Heart left ventricle (tissue), 16 donors: ENCODE measurements around the gene ANKZF1. TPM values are rescaled to one million over a fixed set of nuclear protein-coding genes. Genes with fewer than 3 reads are reported as not detected.

ENCODE experiments used
- ATAC-seq, 4 donors: fragments of 200-7000 bp; cut with Tn5 transposase; one replicate each; pipeline ENCODE4 v1.9.1; 2020 to 2022; ENCODE audit warnings: moderate library complexity in 4 of 4, mild to moderate bottlenecking in 3 of 4, moderate number of reproducible peaks in 1 of 4
- DNase-seq, 5 donors: peaks; one replicate each; pipeline ENCODE4 v3.0.0-alpha.2; 2020
- H3K27ac ChIP-seq, 12 donors: fragments of 200-600 bp; sonication (generic) in 4 of 12; one replicate each; pipeline versions ENCODE4 v1.5.0 to v1.8.0; 2016 to 2022; ENCODE audit warnings: mild to moderate bottlenecking in 2 of 12
- H3K27me3 ChIP-seq, 9 donors: fragments of 200-600 bp; sonication (generic) in 2 of 9; one replicate each; pipeline versions ENCODE4 v1.5.1 to v1.8.0; 2016 to 2022; ENCODE audit warnings: mild to moderate bottlenecking in 3 of 9
- H3K36me3 ChIP-seq, 9 donors: fragments of 200-600 bp; sonication (generic) in 2 of 9; one replicate each; pipeline versions ENCODE4 v1.5.0 to v1.8.0; 2018 to 2022; ENCODE audit warnings: mild to moderate bottlenecking in 2 of 9
- H3K4me1 ChIP-seq, 12 donors: fragments of 200-600 bp; sonication (generic) in 4 of 12; one replicate each; pipeline versions ENCODE4 v1.5.0 to v1.8.0; 2016 to 2022; ENCODE audit warnings: mild to moderate bottlenecking in 3 of 12
- H3K4me3 ChIP-seq, 12 donors: fragments of 200-600 bp; sonication (generic) in 4 of 12; one replicate each; pipeline versions ENCODE4 v1.5.0 to v1.8.0; 2017 to 2022; ENCODE audit warnings: mild to moderate bottlenecking in 9 of 12, moderate library complexity in 4 of 12
- H3K9me3 ChIP-seq, 12 donors: fragments of 200-600 bp; sonication (generic) in 4 of 12; one replicate each; pipeline versions ENCODE4 v1.5.0 to v1.8.0; 2016 to 2022; ENCODE audit warnings: mild to moderate bottlenecking in 1 of 12
- POLR2A ChIP-seq, 2 donors: fragments of 450-650 bp; IDR thresholded peaks; one replicate each; pipeline ENCODE4 v1.6.1; 2017; ENCODE audit warnings: antibody characterized with exemption in 2 of 2, mild to moderate bottlenecking in 2 of 2, moderate library complexity in 2 of 2
- WGBS, 4 donors: extraction: QIAGEN DNeasy Blood & Tissue Kit in 2 of 4; methylation state at CpG; one replicate each; pipeline versions ENCODE4 v1.1.5 to v1.1.7; 2013 to 2018; 5-methylcytosine and 5-hydroxymethylcytosine counted together
- intact Hi-C, 10 donors: fragments of 100-400 bp; cut with DNase I; formaldehyde crosslinking; loops; one replicate each; pipeline versions ENCODE4 v1.11.1 to v1.14.2; 2022
- polyA plus RNA-seq, 2 donors: library from polyadenylated mRNA; stranded (reverse); fragments of 200-250 nt; gene quantifications; one replicate each; pipeline ENCODE4 v1.2.3, GENCODE V29; 2013
- total RNA-seq, 9 donors: library from RNA; depleted of rRNA in 2 of 9; stranded (reverse); fragments of >200 nt in 2 of 9; fragmentation: NEBNext Ultra II Directional in 3 of 9; extraction: Animal tissue kit (Norgen Biotek cat#: 25700) in 3 of 9; gene quantifications; one replicate each; pipeline versions ENCODE4 v1.1.0 to v1.2.4, GENCODE V29; 2016 to 2023
- TF ChIP-seq, protein P1 (sequence below), 12 donors: fragments of 200-600 bp; sonication (generic) in 4 of 12; IDR thresholded peaks; one replicate each; pipeline versions ENCODE4 v1.5.0 to v1.8.0; 2018 to 2022; ENCODE audit warnings: antibody characterized with exemption in 12 of 12, mild to moderate bottlenecking in 5 of 12
- donor health status: ischemic (EF 13 %, LVEDD 7.1; RV severe dilation, severe dysfunction).
- donor health status: healthy with polysubstance abuse.
- donor health status: DM: no; HTN: yes; CAD: no.
- donor health status: DM: no; HTN: no; CAD: no.
- donor health status: ischemic (EF 25% LVEDD 6.9; RV normal size, moderate dysfunction).
- donor health status: ischemic (EF 25% LVEDD 5.7; RV mildly dilated, moderate dysfunction).
- donor health status: healthy.
- donor health status: DM: yes; HTN: yes; CAD: no.
- donor health status: ischemic (EF 35%, LVEDD 5.7; RV mildly dilated, moderate dysfunction).
- donor health status: nonischemic (EF 11% LVEDD 7.7; RV severe dilation, severe dysfunction).
- donor health status: DM: yes; HTN: yes; CAD: no.
- donor health status: PGD.
- donor health status: ischemic (EF 29% LVEDD 5.4; RV normal size, mild dysfunction).
- donor health status: nonischemic (EF 23%, LVEDD 6.1; RV moderate dilation, normal function).

ANKZF1 gene
- total and polyA plus RNA-seq, 11 donors = 14.0 to 36.8 (median 26.3) TPM

- Histone ChIP-seq H3K27ac (no peak overlapping the region), H3K9me3 (no peaks in the 10 kb centered on the region), H3K36me3 (no peaks in the 10 kb centered on the region), H3K4me1 (peaks cover 0 to 12% (median 0%) of the 10 kb centered on the region in 12 donors), H3K27me3 (no peaks in the 10 kb centered on the region), H3K4me3 (no peak overlapping the region)
- 64 to 81% (median 77%) methylated on average over 5 of the region's 5 CpGs for WGBS, 4 donors
- TF ChIP-seq POLR2A (IDR thresholded peaks at IDR 0.05) = no peak
- TF ChIP-seq, protein P1, sequence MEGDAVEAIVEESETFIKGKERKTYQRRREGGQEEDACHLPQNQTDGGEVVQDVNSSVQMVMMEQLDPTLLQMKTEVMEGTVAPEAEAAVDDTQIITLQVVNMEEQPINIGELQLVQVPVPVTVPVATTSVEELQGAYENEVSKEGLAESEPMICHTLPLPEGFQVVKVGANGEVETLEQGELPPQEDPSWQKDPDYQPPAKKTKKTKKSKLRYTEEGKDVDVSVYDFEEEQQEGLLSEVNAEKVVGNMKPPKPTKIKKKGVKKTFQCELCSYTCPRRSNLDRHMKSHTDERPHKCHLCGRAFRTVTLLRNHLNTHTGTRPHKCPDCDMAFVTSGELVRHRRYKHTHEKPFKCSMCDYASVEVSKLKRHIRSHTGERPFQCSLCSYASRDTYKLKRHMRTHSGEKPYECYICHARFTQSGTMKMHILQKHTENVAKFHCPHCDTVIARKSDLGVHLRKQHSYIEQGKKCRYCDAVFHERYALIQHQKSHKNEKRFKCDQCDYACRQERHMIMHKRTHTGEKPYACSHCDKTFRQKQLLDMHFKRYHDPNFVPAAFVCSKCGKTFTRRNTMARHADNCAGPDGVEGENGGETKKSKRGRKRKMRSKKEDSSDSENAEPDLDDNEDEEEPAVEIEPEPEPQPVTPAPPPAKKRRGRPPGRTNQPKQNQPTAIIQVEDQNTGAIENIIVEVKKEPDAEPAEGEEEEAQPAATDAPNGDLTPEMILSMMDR (IDR thresholded peaks at IDR 0.05) = no peak
- DNase-seq = peak in 1 of 5 donors; percentile 8
- intact Hi-C loops = no loop called here
- ATAC-seq = no peak
These were observed 36.6 kb downstream of the ANKZF1 start for GRCh38 chr2:219266232-219266631.

- peaks cover 0 to 12% (median 0%) of the 10 kb centered on the region in 12 donors for H3K4me1 ChIP-seq
- peak in 1 of 5 donors; percentile 1 for DNase-seq
- no peak overlapping the region for H3K4me3 ChIP-seq
- ATAC-seq = no peak
- H3K27me3 ChIP-seq = no peaks in the 10 kb centered on the region
- TF ChIP-seq POLR2A (IDR thresholded peaks at IDR 0.05) = no peak
- TF ChIP-seq, protein P1 (IDR thresholded peaks at IDR 0.05) = no peak
- 94 to 100% (median 100%) methylated on average over 1 of the region's 1 CpG for WGBS, 4 donors
- H3K27ac ChIP-seq = no peak overlapping the region
- intact Hi-C loops = no loop called here
- no peaks in the 10 kb centered on the region for H3K9me3 ChIP-seq
- H3K36me3 ChIP-seq = no peaks in the 10 kb centered on the region
These were observed 37.3 kb downstream of the ANKZF1 start for GRCh38 chr2:219266886-219267285.

- H3K4me1 ChIP-seq = peaks cover 0 to 12% (median 0%) of the 10 kb centered on the region in 12 donors
- TF ChIP-seq, protein P1 (IDR thresholded peaks at IDR 0.05) = no peak
- no peak for TF ChIP-seq POLR2A (IDR thresholded peaks at IDR 0.05)
- intact Hi-C loops = no loop called here
- DNase-seq = no peak
- H3K27me3 ChIP-seq = no peaks in the 10 kb centered on the region
- ATAC-seq = no peak
- no peak overlapping the region for H3K4me3 ChIP-seq
- no peak overlapping the region for H3K27ac ChIP-seq
- no peaks in the 10 kb centered on the region for H3K36me3 ChIP-seq
- WGBS, 4 donors = 84 to 86% (median 85%) methylated on average over 2 of the region's 2 CpGs
- H3K9me3 ChIP-seq = no peaks in the 10 kb centered on the region
These were observed 38.7 kb downstream of the ANKZF1 start for GRCh38 chr2:219268294-219268693.

DNA sequence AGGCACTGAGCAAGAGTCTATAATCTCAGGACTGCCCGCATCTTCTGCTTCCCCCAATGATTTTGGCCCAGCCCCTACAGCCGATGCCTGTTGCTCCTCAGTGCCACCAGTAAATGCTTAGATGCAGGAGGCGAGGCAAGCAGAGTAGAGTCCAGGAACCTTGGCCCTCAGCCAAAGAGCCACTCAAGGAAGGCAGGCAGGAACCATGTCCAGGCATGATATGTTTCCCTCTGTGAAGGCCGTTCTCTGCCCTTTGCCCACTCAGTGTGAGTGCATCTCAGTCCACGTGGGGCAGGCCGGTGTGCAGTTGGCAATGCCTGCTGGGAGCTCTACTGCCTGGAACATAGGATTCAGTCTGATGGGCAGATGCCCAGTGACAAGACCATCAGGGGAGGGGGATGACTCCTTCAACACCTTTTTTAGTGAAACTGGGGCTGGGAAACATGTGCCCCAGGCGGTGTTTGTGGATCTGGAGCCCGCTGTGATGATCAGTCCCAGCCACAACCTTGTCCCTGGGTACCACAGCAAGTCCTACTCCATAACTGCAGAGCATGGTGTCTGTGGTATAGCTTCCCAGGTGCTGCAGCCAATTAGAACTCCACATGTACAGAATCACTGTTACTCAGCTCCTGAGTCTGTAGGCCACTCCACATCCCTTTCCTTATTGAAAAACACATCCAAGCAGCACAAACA is 39.9 kb downstream of the ANKZF1 start:
- no peaks in the 10 kb centered on the region for H3K27me3 ChIP-seq
- intact Hi-C loops = no loop called here
- peaks cover 0 to 21% (median 7%) of the 10 kb centered on the region in 12 donors for H3K4me1 ChIP-seq
- WGBS, 4 donors = 44 to 61% (median 48%) methylated on average over 6 to 8 of the region's 8 CpGs
- peak in 3 of 4 donors; percentile 44 to 72 (median 70) for ATAC-seq
- no peak overlapping the region for H3K4me3 ChIP-seq
- peak overlapping the region in 4 of 12 donors; percentile 8 to 47 (median 26) for H3K27ac ChIP-seq
- no peaks in the 10 kb centered on the region for H3K36me3 ChIP-seq
- peak in 3 of 5 donors; percentile 55 to 69 (median 56) for DNase-seq
- TF ChIP-seq POLR2A (IDR thresholded peaks at IDR 0.05) = no peak
- TF ChIP-seq, protein P1 (IDR thresholded peaks at IDR 0.05) = no peak
- H3K9me3 ChIP-seq = no peaks in the 10 kb centered on the region
